CD14-positive monocyte (primary cell): ENCODE results near the gene KCNQ1. TPM values are rescaled to one million over a fixed set of nuclear protein-coding genes. Genes with fewer than 3 reads are reported as not detected.

ENCODE experiments used
- DNase-seq, 3 donors: peaks; one replicate each; pipeline ENCODE4 v3.0.0-alpha.2; 2011 to 2022
- H2AFZ ChIP-seq: 2 replicates; pipeline ENCODE4 v1.6.0; 2012; ENCODE audit warnings: mild to moderate bottlenecking, low read depth, low read length, inconsistent platforms; ENCODE audit not compliant: insufficient read depth, poor library complexity, severe bottlenecking
- H3K27ac ChIP-seq, 2 donors: 1 replicate in 1 of 2; 2 replicates in 1 of 2; pipeline ENCODE4 v1.5.1; 2012 to 2013; ENCODE audit warnings: low read length in 2 of 2, control low read depth in 1 of 2, inconsistent platforms in 1 of 2, low read depth in 1 of 2, mild to moderate bottlenecking in 1 of 2
- H3K27me3 ChIP-seq, 2 donors: one replicate each; pipeline versions ENCODE4 v1.6.0 to v1.6.1; 2011 to 2013; ENCODE audit warnings: low read length in 2 of 2; ENCODE audit not compliant: control insufficient read depth in 2 of 2, insufficient read depth in 2 of 2
- H3K36me3 ChIP-seq, 2 donors: replicated peaks in 1 of 2; 1 replicate in 1 of 2; 2 replicates in 1 of 2; pipeline versions ENCODE4 v1.5.1 to v1.6.1; 2012 to 2013; ENCODE audit warnings: low read length in 2 of 2, control low read depth in 1 of 2, inconsistent platforms in 1 of 2, mild to moderate bottlenecking in 1 of 2; ENCODE audit not compliant: insufficient read depth in 2 of 2, control insufficient read depth in 1 of 2
- H3K4me1 ChIP-seq, 2 donors: 1 replicate in 1 of 2; 2 replicates in 1 of 2; pipeline versions ENCODE4 v1.5.1 to v1.6.1; 2012 to 2013; ENCODE audit warnings: low read length in 2 of 2, control low read depth in 1 of 2, inconsistent platforms in 1 of 2, mild to moderate bottlenecking in 1 of 2, moderate library complexity in 1 of 2; ENCODE audit not compliant: insufficient read depth in 2 of 2, control insufficient read depth in 1 of 2
- H3K4me2 ChIP-seq: replicated peaks from 2 replicates; pipeline ENCODE3; 2012; ENCODE audit warnings: low read length, moderate library complexity, mild to moderate bottlenecking; ENCODE audit not compliant: poor library complexity, severe bottlenecking; ENCODE audit errors: extremely low read depth
- H3K4me3 ChIP-seq, 3 experiments: fragments of 200-600 bp in 1 of 3; sonication (generic) in 1 of 3; replicated peaks in 1 of 3; 1 replicate in 2 of 3; 2 replicates in 1 of 3; pipeline ENCODE4 v1.5.1; 2011 to 2013; ENCODE audit warnings: low read length in 3 of 3, mild to moderate bottlenecking in 3 of 3, control low read depth in 2 of 3, low read depth in 2 of 3, inconsistent platforms in 1 of 3, moderate library complexity in 1 of 3
- H3K79me2 ChIP-seq: 2 replicates; pipeline ENCODE4 v1.6.0; 2012; ENCODE audit warnings: mild to moderate bottlenecking, control low read depth, inconsistent platforms, low read length, moderate library complexity; ENCODE audit not compliant: insufficient read depth
- H3K9ac ChIP-seq: 2 replicates; pipeline ENCODE4 v1.6.0; 2017; ENCODE audit warnings: low read length, mild to moderate bottlenecking; ENCODE audit not compliant: insufficient read depth, poor library complexity, severe bottlenecking
- H3K9me3 ChIP-seq, 2 donors: replicated peaks in 1 of 2; 1 replicate in 1 of 2; 2 replicates in 1 of 2; pipeline versions ENCODE4 v1.5.1 to v1.6.1; 2012 to 2013; ENCODE audit warnings: low read length in 2 of 2, control low read depth in 1 of 2; ENCODE audit not compliant: control insufficient read depth in 1 of 2, insufficient read depth in 1 of 2
- H4K20me1 ChIP-seq: 2 replicates; pipeline ENCODE4 v1.6.0; 2012; ENCODE audit warnings: mild to moderate bottlenecking, low read length, control low read depth, moderate library complexity; ENCODE audit not compliant: insufficient read depth
- H3K27ac Mint-ChIP-seq, 7 donors: one replicate each; pipeline ENCODE4 v1.8.0; 2020; ENCODE audit warnings: mild to moderate bottlenecking in 7 of 7, mixed read lengths in 7 of 7, moderate library complexity in 6 of 7, inconsistent platforms in 2 of 7
- H3K27me3 Mint-ChIP-seq, 3 donors: one replicate each; pipeline ENCODE4 v1.8.0; 2021 to 2022; ENCODE audit warnings: low read depth in 3 of 3, mild to moderate bottlenecking in 3 of 3, mixed read lengths in 3 of 3, moderate library complexity in 3 of 3, inconsistent platforms in 1 of 3
- H3K36me3 Mint-ChIP-seq, 2 donors: one replicate each; pipeline ENCODE4 v1.8.0; 2020; ENCODE audit warnings: mixed read lengths in 2 of 2, inconsistent platforms in 1 of 2, mild to moderate bottlenecking in 1 of 2
- H3K4me1 Mint-ChIP-seq: one replicate; pipeline ENCODE4 v1.8.0; 2020; ENCODE audit warnings: mild to moderate bottlenecking, mixed read lengths
- H3K4me3 Mint-ChIP-seq, 2 donors: one replicate each; pipeline ENCODE4 v1.8.0; 2020; ENCODE audit warnings: mild to moderate bottlenecking in 2 of 2, mixed read lengths in 2 of 2, moderate library complexity in 1 of 2
- H3K9me3 Mint-ChIP-seq, 7 donors: one replicate each; pipeline ENCODE4 v1.8.0; 2020 to 2022; ENCODE audit warnings: mixed read lengths in 7 of 7, mild to moderate bottlenecking in 6 of 7, moderate library complexity in 6 of 7, inconsistent platforms in 2 of 7
- WGBS: methylation state at CpG from one replicate; pipeline ENCODE4 v1.1.5; 2013; ENCODE audit warnings: missing lambda C conversion rate; ENCODE audit not compliant: insufficient coverage; 5-methylcytosine and 5-hydroxymethylcytosine counted together
- intact Hi-C, 2 donors: fragments of 100-400 bp; cut with micrococcal nuclease; formaldehyde crosslinking; loops; one replicate each; pipeline versions ENCODE4 v1.15.0 to v1.15.1; 2023
- polyA plus RNA-seq, 3 donors: library from polyadenylated mRNA; depleted of rRNA in 1 of 3; unstranded in 2 of 3; stranded (reverse) in 1 of 3; fragments of 300-500 nt in 2 of 3; fragments of >200 nt in 1 of 3; fragmentation: Illumina TruSeq in 2 of 3; gene quantifications; 1 replicate in 2 of 3; 2 replicates in 1 of 3; pipeline ENCODE4 v1.2.3, GENCODE V29; 2012 to 2021
- TF ChIP-seq, protein P1 (sequence below): fragments of 200-600 bp; IDR thresholded peaks from one replicate; pipeline ENCODE4 v1.8.0; 2022; ENCODE audit warnings: antibody characterized with exemption, mild to moderate bottlenecking

KCNQ1 gene
- polyA plus RNA-seq, 3 donors = 14.9 to 31.8 (median 21.6) TPM

DNA sequence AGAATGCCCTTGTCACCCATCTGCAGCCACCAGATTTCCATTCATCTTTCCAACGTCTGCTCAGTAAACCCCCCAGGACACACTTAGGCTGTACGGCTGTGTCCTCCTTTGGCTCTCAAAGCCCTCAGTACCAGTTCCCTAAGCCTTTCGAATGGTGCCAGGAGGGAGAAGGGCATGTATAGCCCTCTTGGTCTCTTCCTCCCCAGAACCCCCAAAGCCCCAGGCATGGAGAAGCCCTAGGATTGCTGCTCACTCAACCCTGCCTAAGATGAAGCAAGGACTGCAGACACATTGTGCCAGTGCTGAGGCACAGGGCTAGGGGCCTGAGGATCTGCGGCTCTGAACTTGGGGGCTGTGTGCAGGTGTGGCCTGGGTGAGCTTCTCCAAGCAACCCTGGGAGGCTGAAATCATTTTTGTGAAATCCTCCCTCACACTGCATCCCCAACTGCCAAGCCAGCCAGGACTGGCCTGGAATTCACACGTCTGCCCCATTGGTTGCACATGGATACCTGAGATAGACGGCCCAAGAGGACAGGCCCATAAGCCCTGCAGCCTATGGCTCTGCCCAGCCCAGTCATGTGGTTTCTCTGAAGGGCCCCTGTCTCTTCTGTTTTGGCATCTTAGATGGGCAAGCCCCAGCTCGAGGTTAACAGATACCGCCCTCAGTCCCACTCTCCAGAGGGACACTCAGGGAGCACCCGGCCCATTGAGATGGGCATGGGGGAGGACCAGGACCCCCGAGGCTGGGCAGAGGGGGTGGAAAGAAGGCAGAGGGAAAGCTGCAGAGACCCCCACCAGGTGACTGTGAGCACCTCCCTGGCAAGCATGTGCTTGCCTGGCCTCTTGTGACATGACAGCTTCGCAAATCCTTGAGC is 221.0 kb downstream of the KCNQ1 start:
- Histone ChIP-seq H3K27ac (no peak overlapping the region), H3K79me2 (no peaks in the 10 kb centered on the region), H3K4me3 (no peak overlapping the region), H3K9ac (no peak overlapping the region), H3K4me1 (no peaks in the 10 kb centered on the region), H3K4me2 (no peak overlapping the region), H2AFZ (no peak overlapping the region), H4K20me1 (peaks cover 64% of the 10 kb centered on the region), H3K36me3 (peaks cover 48 to 96% of the 10 kb centered on the region in 2 donors), H3K27me3 (no peaks in the 10 kb centered on the region), H3K9me3 (peaks cover 12 to 13% of the 10 kb centered on the region in 2 donors)
- TF ChIP-seq, protein P1, sequence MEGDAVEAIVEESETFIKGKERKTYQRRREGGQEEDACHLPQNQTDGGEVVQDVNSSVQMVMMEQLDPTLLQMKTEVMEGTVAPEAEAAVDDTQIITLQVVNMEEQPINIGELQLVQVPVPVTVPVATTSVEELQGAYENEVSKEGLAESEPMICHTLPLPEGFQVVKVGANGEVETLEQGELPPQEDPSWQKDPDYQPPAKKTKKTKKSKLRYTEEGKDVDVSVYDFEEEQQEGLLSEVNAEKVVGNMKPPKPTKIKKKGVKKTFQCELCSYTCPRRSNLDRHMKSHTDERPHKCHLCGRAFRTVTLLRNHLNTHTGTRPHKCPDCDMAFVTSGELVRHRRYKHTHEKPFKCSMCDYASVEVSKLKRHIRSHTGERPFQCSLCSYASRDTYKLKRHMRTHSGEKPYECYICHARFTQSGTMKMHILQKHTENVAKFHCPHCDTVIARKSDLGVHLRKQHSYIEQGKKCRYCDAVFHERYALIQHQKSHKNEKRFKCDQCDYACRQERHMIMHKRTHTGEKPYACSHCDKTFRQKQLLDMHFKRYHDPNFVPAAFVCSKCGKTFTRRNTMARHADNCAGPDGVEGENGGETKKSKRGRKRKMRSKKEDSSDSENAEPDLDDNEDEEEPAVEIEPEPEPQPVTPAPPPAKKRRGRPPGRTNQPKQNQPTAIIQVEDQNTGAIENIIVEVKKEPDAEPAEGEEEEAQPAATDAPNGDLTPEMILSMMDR = no peak
- H3K9me3 Mint-ChIP-seq = peaks cover 3 to 19% (median 12%) of the 10 kb centered on the region in 7 donors
- intact Hi-C loops = no loop called here
- H3K4me1 Mint-ChIP-seq = no peaks in the 10 kb centered on the region
- DNase-seq = peak in 1 of 3 donors; percentile 1
- WGBS = 97% methylated on average over 7 of the region's 11 CpGs
- H3K27ac Mint-ChIP-seq = peak overlapping the region in 1 of 7 donors; percentile 53
- peaks cover 0 to 3% (median 0%) of the 10 kb centered on the region in 3 donors for H3K27me3 Mint-ChIP-seq
- H3K36me3 Mint-ChIP-seq = peaks cover 73 to 87% of the 10 kb centered on the region in 2 donors
- no peak overlapping the region for H3K4me3 Mint-ChIP-seq

DNA sequence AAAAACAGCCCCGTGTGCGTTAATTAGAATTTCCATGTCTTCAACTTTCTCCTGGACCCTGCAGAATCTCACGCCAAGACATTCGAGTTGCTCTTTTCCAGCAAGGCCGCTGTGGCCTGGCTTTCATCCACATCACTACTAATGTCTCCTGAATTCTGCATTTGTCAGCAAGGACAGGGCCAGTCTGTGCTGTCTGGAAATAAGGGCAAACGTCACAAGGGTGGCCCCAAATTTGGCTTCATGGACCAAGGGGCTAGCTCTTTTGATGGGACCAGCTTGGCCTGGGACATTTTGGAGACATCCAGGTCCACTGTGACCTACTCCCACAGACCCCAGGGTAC is 221.6 kb downstream of the KCNQ1 start:
- Histone ChIP-seq H3K9ac (no peak overlapping the region), H4K20me1 (peaks cover 70% of the 10 kb centered on the region), H3K79me2 (no peaks in the 10 kb centered on the region), H3K4me1 (no peaks in the 10 kb centered on the region), H3K4me2 (no peak overlapping the region), H3K4me3 (no peak overlapping the region), H2AFZ (no peak overlapping the region), H3K27me3 (no peaks in the 10 kb centered on the region), H3K27ac (no peak overlapping the region), H3K9me3 (peaks cover 7% of the 10 kb centered on the region in 2 donors), H3K36me3 (peaks cover 49 to 96% of the 10 kb centered on the region in 2 donors)
- intact Hi-C loops = no loop called here
- peaks cover 0 to 1% (median 0%) of the 10 kb centered on the region in 3 donors for H3K27me3 Mint-ChIP-seq
- no peaks in the 10 kb centered on the region for H3K4me1 Mint-ChIP-seq
- peaks cover 72 to 86% of the 10 kb centered on the region in 2 donors for H3K36me3 Mint-ChIP-seq
- TF ChIP-seq, protein P1 = no peak
- no peak for DNase-seq
- H3K9me3 Mint-ChIP-seq = peaks cover 0 to 13% (median 6%) of the 10 kb centered on the region in 7 donors
- no peak overlapping the region for H3K4me3 Mint-ChIP-seq
- H3K27ac Mint-ChIP-seq = no peak overlapping the region
- WGBS = 96% methylated on average over 6 of the region's 6 CpGs
